ENCODE data around the gene NEU1. TPM values are rescaled to one million over a fixed set of nuclear protein-coding genes. Genes with fewer than 3 reads are reported as not detected.

NEU1 gene
- total and polyA plus RNA-seq, 2 donors (not counting 1 experiment from before 2014, with no cell fraction given) = 25.3 to 35.1 TPM

- Histone ChIP-seq H3K79me2 (ENCODE audit: control insufficient read depth, insufficient read depth, low read length) (no peaks in the 10 kb centered on the region), H3K4me1 (ENCODE audit: control insufficient read depth in 2 of 2, insufficient read depth in 2 of 2, low read length in 2 of 2) (no peaks in the 10 kb centered on the region), H3K9ac (ENCODE audit: low read length) (no peak overlapping the region), H3K9me3 (ENCODE audit: control extremely low read depth in 1 of 3, control insufficient read depth in 2 of 3, insufficient read depth in 1 of 3, low read length in 2 of 3) (no peaks in the 10 kb centered on the region), H2AFZ (ENCODE audit: insufficient read depth, low read depth, low read length, poor library complexity, severe bottlenecking) (no peak overlapping the region), H3K4me3 (ENCODE audit: control extremely low read depth in 1 of 5, extremely low read depth in 1 of 5, insufficient read depth in 1 of 5, low read depth in 2 of 5, low read length in 4 of 5) (no peak overlapping the region), H3K4me2 (replicated peaks; ENCODE audit: low read depth, low read length, poor library complexity, severe bottlenecking) (no peak overlapping the region), H3K27me3 (replicated peaks in 1 of 4; ENCODE audit: control extremely low read depth in 1 of 4, control insufficient read depth in 3 of 4, insufficient read depth in 4 of 4, low read length in 3 of 4) (no peaks in the 10 kb centered on the region), H3K36me3 (replicated peaks in 1 of 2; ENCODE audit: control extremely low read depth in 1 of 2, control insufficient read depth in 1 of 2, extremely low read depth in 1 of 2, insufficient read depth in 2 of 2, low read length in 1 of 2) (no peaks in the 10 kb centered on the region), H3K27ac (ENCODE audit: low read length in 2 of 2) (no peak overlapping the region), H4K20me1 (ENCODE audit: control insufficient read depth, insufficient read depth, low read length, poor library complexity, severe bottlenecking) (no peaks in the 10 kb centered on the region)
- DNase-seq (no peak), ATAC-seq (ENCODE audit: low read depth) (no peak)
- Mint-ChIP-seq H3K9me3 (ENCODE audit: insufficient read depth) (no peaks in the 10 kb centered on the region), H3K27ac (no peak overlapping the region), H3K27me3 (peaks cover 4% of the 10 kb centered on the region), H3K4me3 (no peak overlapping the region), H3K4me1 (no peaks in the 10 kb centered on the region)
- TF ChIP-seq EZH2 (IDR thresholded peaks at IDR 0.05; ENCODE audit: borderline replicate concordance, insufficient read depth, low read depth, low read length, poor library complexity, severe bottlenecking) (no peak), CTCF (IDR thresholded peaks at IDR 0.05) (no peak)
- WGBS (ENCODE audit: insufficient coverage) = 58% methylated on average over 2 of the region's 4 CpGs
- ChIA-PET CTCF (interaction anchor here (1.0 kb wide), 1 partner anchor 43 kb away, joined by 3 read pairs; no protein-coding TSS in a partner anchor), POLR2A (interaction anchor here (0.6 to 0.7 kb wide), 2 partner anchors 9 to 805 kb away, joined by 3 to 6 read pairs; no protein-coding TSS in a partner anchor)
- intact Hi-C loops (cut with micrococcal nuclease) = no loop called here
These were observed 11.6 kb upstream of the NEU1 start for GRCh38 chr6:31874084-31874670.

- ChIA-PET CTCF (no interaction called here), POLR2A (no interaction called here)
- no peaks in the 10 kb centered on the region for H3K9me3 Mint-ChIP-seq (ENCODE audit: insufficient read depth)
- no peak for TF ChIP-seq EZH2 (IDR thresholded peaks at IDR 0.05; ENCODE audit: borderline replicate concordance, insufficient read depth, low read depth, low read length, poor library complexity, severe bottlenecking)
- ATAC-seq (ENCODE audit: low read depth) = no peak
- 81% methylated on average over 7 of the region's 9 CpGs for WGBS (ENCODE audit: insufficient coverage)
- no peaks in the 10 kb centered on the region for H3K9me3 ChIP-seq (ENCODE audit: control extremely low read depth in 1 of 3, control insufficient read depth in 2 of 3, insufficient read depth in 1 of 3, low read length in 2 of 3)
- no peaks in the 10 kb centered on the region for H4K20me1 ChIP-seq (ENCODE audit: control insufficient read depth, insufficient read depth, low read length, poor library complexity, severe bottlenecking)
- DNase-seq = no peak
- peaks cover 4% of the 10 kb centered on the region for H3K27me3 Mint-ChIP-seq
- no peaks in the 10 kb centered on the region for H3K36me3 ChIP-seq (replicated peaks in 1 of 2; ENCODE audit: control extremely low read depth in 1 of 2, control insufficient read depth in 1 of 2, extremely low read depth in 1 of 2, insufficient read depth in 2 of 2, low read length in 1 of 2)
- intact Hi-C loops (cut with micrococcal nuclease) = no loop called here
- H3K4me1 Mint-ChIP-seq = no peaks in the 10 kb centered on the region
- H3K4me2 ChIP-seq (replicated peaks; ENCODE audit: low read depth, low read length, poor library complexity, severe bottlenecking) = no peak overlapping the region
- no peak overlapping the region for H3K4me3 Mint-ChIP-seq
- H3K27ac Mint-ChIP-seq = no peak overlapping the region
- H3K9ac ChIP-seq (ENCODE audit: low read length) = no peak overlapping the region
- no peak overlapping the region for H3K27ac ChIP-seq (ENCODE audit: low read length in 2 of 2)
- no peak overlapping the region for H3K4me3 ChIP-seq (ENCODE audit: control extremely low read depth in 1 of 5, extremely low read depth in 1 of 5, insufficient read depth in 1 of 5, low read depth in 2 of 5, low read length in 4 of 5)
- H3K79me2 ChIP-seq (ENCODE audit: control insufficient read depth, insufficient read depth, low read length) = no peaks in the 10 kb centered on the region
- H2AFZ ChIP-seq (ENCODE audit: insufficient read depth, low read depth, low read length, poor library complexity, severe bottlenecking) = no peak overlapping the region
- no peaks in the 10 kb centered on the region for H3K4me1 ChIP-seq (ENCODE audit: control insufficient read depth in 2 of 2, insufficient read depth in 2 of 2, low read length in 2 of 2)
- H3K27me3 ChIP-seq (replicated peaks in 1 of 4; ENCODE audit: control extremely low read depth in 1 of 4, control insufficient read depth in 3 of 4, insufficient read depth in 4 of 4, low read length in 3 of 4) = no peaks in the 10 kb centered on the region
These were observed 8.5 kb upstream of the NEU1 start for GRCh38 chr6:31871046-31871659.
